Right lobe of liver (tissue), 6 donors: Measurements from ENCODE around the gene ZDHHC14. TPM values are rescaled to one million over a fixed set of nuclear protein-coding genes. Genes with fewer than 3 reads are reported as not detected.

Experiments used
- ATAC-seq, 4 donors: fragments of 200-7000 bp; cut with Tn5 transposase; one replicate each; pipeline ENCODE4 v1.9.1; 2020; ENCODE audit warnings: mild to moderate bottlenecking in 4 of 4, moderate library complexity in 4 of 4
- DNase-seq, 3 donors: peaks; one replicate each; pipeline ENCODE4 v3.0.0-alpha.2; 2020
- H3K27ac ChIP-seq, 3 donors: fragments of 200-600 bp; one replicate each; pipeline ENCODE4 v1.8.0; 2022
- H3K27me3 ChIP-seq, 2 donors: fragments of 200-600 bp; one replicate each; pipeline ENCODE4 v1.8.0; 2022
- H3K36me3 ChIP-seq, 4 donors: fragments of 200-600 bp; sonication (generic) in 1 of 4; one replicate each; pipeline versions ENCODE4 v1.5.1 to v1.8.0; 2017 to 2022; ENCODE audit warnings: control low read depth in 1 of 4
- H3K4me1 ChIP-seq, 4 donors: fragments of 200-600 bp; sonication (generic) in 1 of 4; one replicate each; pipeline versions ENCODE4 v1.5.1 to v1.8.0; 2017 to 2022; ENCODE audit warnings: control low read depth in 1 of 4
- H3K4me3 ChIP-seq, 3 donors: fragments of 200-600 bp; one replicate each; pipeline ENCODE4 v1.8.0; 2022
- H3K9me3 ChIP-seq, 4 donors: fragments of 200-600 bp; sonication (generic) in 1 of 4; one replicate each; pipeline versions ENCODE4 v1.5.1 to v1.8.0; 2017 to 2022; ENCODE audit warnings: control low read depth in 1 of 4
- POLR2A ChIP-seq: fragments of 450-650 bp; IDR thresholded peaks from one replicate; pipeline ENCODE4 v1.6.1; 2017; ENCODE audit warnings: antibody characterized with exemption, mild to moderate bottlenecking
- WGBS: methylation state at CpG from one replicate; pipeline ENCODE4 v1.1.6; 2018; ENCODE audit warnings: low coverage, low lambda C conversion rate; ENCODE audit not compliant: insufficient coverage; ENCODE audit errors: missing lambda C conversion rate; 5-methylcytosine and 5-hydroxymethylcytosine counted together
- intact Hi-C, 2 donors: fragments of 100-400 bp; cut with DNase I; formaldehyde crosslinking; loops; one replicate each; pipeline versions ENCODE4 v1.11.2 to v1.14.1; 2022
- total RNA-seq, 6 experiments: library from RNA; depleted of rRNA in 2 of 6; stranded (reverse); fragments of >200 nt in 2 of 6; fragmentation: NEBNext Ultra II Directional in 3 of 6; extraction: Animal tissue kit (Norgen Biotek cat#: 25700) in 3 of 6; gene quantifications; one replicate each; pipeline versions ENCODE4 v1.1.0 to v1.2.4, GENCODE V29; 2016 to 2023
- TF ChIP-seq, protein P1 (sequence below), 4 donors: fragments of 200-600 bp in 3 of 4; fragments of 450-650 bp in 1 of 4; IDR thresholded peaks; one replicate each; pipeline versions ENCODE4 v1.5.1 to v1.8.0; 2016 to 2022; ENCODE audit warnings: antibody characterized with exemption in 4 of 4, mild to moderate bottlenecking in 2 of 4
- donor health status: DM: no; HTN: yes; CAD: no.
- donor health status: DM: no; HTN: no; CAD: no.
- donor health status: DM: no; HTN: no; CAD: no.
- donor health status: DM: no; HTN: yes; CAD: no.
- donor health status: DM: no; HTN: yes; CAD: no.

The ZDHHC14 gene
- total RNA-seq, 6 experiments from 2014 or later = 7.3 to 13.0 (median 10.3) TPM

DNA sequence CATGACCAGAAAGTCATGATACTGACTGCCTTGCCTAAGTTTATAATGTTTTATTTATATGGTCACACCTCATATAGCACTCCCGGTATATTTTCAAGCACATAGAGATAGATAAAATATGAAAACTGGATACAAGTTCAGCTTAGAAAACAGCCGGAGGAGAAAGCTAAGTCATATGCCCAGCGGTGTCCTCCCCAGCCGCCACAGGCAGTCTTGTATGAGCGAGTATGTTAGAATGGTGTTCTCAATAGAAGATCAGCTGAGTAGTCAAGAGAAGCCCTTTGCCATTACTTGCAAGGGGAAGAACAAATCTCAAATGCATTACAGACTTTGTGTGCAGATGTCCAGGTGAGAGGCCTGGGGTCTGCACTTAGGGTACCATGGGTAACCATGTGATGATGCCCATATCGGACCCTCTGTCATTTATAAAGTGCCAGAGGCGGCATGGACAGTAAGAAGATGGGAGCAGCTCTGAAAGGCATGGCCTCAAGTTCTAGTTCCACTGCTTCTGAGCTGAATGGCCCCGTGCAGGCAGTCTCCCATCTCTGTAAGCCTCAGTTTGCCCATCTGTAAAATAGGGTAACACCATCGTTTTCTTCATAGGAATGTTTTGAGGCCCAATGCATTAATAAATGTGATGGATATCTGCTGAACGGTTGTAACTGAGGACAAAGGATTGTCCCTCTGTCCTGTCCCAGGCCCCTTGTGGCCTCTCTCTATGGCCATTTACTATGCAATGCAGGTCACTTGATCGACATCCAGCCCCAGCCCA lies 246.4 kb downstream of the ZDHHC14 start:
- DNase-seq (no peak), ATAC-seq (no peak)
- 90% methylated on average over 10 of the region's 11 CpGs for WGBS
- no peak for TF ChIP-seq POLR2A
- H3K27ac ChIP-seq = no peak overlapping the region
- no peak overlapping the region for H3K4me3 ChIP-seq
- no peaks in the 10 kb centered on the region for H3K36me3 ChIP-seq
- H3K9me3 ChIP-seq = no peaks in the 10 kb centered on the region
- intact Hi-C loops = no loop called here
- no peaks in the 10 kb centered on the region for H3K4me1 ChIP-seq
- H3K27me3 ChIP-seq = no peaks in the 10 kb centered on the region

GRCh38 chr6:157628463-157628862 lies 247.5 kb downstream of the ZDHHC14 start:
- H3K4me1 ChIP-seq = no peaks in the 10 kb centered on the region
- H3K4me3 ChIP-seq = no peak overlapping the region
- 95% methylated on average over 8 of the region's 11 CpGs for WGBS
- ATAC-seq (no peak), DNase-seq (no peak)
- no peaks in the 10 kb centered on the region for H3K36me3 ChIP-seq
- intact Hi-C loops = no loop called here
- no peaks in the 10 kb centered on the region for H3K9me3 ChIP-seq
- H3K27me3 ChIP-seq = no peaks in the 10 kb centered on the region
- H3K27ac ChIP-seq = no peak overlapping the region
- TF ChIP-seq POLR2A = no peak
- TF ChIP-seq, protein P1, sequence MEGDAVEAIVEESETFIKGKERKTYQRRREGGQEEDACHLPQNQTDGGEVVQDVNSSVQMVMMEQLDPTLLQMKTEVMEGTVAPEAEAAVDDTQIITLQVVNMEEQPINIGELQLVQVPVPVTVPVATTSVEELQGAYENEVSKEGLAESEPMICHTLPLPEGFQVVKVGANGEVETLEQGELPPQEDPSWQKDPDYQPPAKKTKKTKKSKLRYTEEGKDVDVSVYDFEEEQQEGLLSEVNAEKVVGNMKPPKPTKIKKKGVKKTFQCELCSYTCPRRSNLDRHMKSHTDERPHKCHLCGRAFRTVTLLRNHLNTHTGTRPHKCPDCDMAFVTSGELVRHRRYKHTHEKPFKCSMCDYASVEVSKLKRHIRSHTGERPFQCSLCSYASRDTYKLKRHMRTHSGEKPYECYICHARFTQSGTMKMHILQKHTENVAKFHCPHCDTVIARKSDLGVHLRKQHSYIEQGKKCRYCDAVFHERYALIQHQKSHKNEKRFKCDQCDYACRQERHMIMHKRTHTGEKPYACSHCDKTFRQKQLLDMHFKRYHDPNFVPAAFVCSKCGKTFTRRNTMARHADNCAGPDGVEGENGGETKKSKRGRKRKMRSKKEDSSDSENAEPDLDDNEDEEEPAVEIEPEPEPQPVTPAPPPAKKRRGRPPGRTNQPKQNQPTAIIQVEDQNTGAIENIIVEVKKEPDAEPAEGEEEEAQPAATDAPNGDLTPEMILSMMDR (IDR thresholded peaks at IDR 0.05) = no peak

GRCh38 chr6:157629220-157629619 lies 248.2 kb downstream of the ZDHHC14 start:
- 57% methylated on average over 10 of the region's 10 CpGs for WGBS
- Histone ChIP-seq H3K36me3 (no peaks in the 10 kb centered on the region), H3K27me3 (no peaks in the 10 kb centered on the region), H3K4me1 (no peaks in the 10 kb centered on the region), H3K4me3 (no peak overlapping the region), H3K27ac (no peak overlapping the region), H3K9me3 (no peaks in the 10 kb centered on the region)
- DNase-seq (no peak), ATAC-seq (no peak)
- intact Hi-C loops = no loop called here
- no peak for TF ChIP-seq POLR2A
- TF ChIP-seq, protein P1 (IDR thresholded peaks at IDR 0.05) = no peak

DNA sequence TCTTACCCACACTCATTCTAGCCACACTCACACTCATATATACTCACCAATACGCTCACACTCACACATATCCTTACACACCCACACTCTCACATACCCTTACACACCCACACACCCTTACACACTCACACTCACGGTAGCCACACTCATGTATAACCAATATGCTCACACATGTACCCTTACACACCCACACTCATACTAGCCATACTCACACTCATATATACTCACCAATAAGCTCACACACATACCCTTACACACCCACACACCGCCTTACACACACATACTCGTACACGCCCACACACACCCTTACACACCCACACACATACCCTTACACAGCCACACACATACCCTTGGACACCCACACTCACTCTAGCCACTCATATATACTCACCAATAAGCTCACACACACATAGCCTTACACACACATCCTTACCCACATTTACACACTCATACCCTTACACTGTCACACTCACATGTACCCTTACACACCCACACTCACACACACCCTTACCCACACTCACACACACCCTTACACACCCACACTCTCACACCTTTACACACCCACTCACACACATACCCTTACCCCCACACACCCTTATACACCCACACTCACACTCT lies 249.6 kb downstream of the ZDHHC14 start:
- H3K4me1 ChIP-seq = no peaks in the 10 kb centered on the region

GRCh38 chr6:157631412-157631811 lies 250.4 kb downstream of the ZDHHC14 start:
- no peak for TF ChIP-seq POLR2A
- TF ChIP-seq, protein P1 (IDR thresholded peaks at IDR 0.05) = no peak
- DNase-seq = no peak
- intact Hi-C loops = no loop called here
- Histone ChIP-seq H3K27me3 (no peaks in the 10 kb centered on the region), H3K27ac (no peak overlapping the region), H3K4me1 (no peaks in the 10 kb centered on the region), H3K9me3 (no peaks in the 10 kb centered on the region), H3K36me3 (no peaks in the 10 kb centered on the region), H3K4me3 (no peak overlapping the region)
- WGBS = 85% methylated on average over 7 of the region's 7 CpGs
- ATAC-seq = no peak

More for the DNA sequence above, 249.6 kb downstream of the ZDHHC14 start:
- Histone ChIP-seq H3K4me3 (no peak overlapping the region), H3K27me3 (no peaks in the 10 kb centered on the region), H3K27ac (no peak overlapping the region), H3K36me3 (no peaks in the 10 kb centered on the region), H3K9me3 (no peaks in the 10 kb centered on the region)
- no peak for TF ChIP-seq POLR2A
- TF ChIP-seq, protein P1 (IDR thresholded peaks at IDR 0.05) = no peak
- ATAC-seq = no peak
- no peak for DNase-seq
- WGBS = 94% methylated on average over 5 of the region's 5 CpGs
- intact Hi-C loops = no loop called here
